Measurements from ENCODE around the gene SAMD8. TPM values are rescaled to one million over a fixed set of nuclear protein-coding genes. Genes with fewer than 3 reads are reported as not detected.

The SAMD8 gene
- total RNA-seq, 2 experiments from 2014 or later: 17.4 to 18.2 TPM

DNA sequence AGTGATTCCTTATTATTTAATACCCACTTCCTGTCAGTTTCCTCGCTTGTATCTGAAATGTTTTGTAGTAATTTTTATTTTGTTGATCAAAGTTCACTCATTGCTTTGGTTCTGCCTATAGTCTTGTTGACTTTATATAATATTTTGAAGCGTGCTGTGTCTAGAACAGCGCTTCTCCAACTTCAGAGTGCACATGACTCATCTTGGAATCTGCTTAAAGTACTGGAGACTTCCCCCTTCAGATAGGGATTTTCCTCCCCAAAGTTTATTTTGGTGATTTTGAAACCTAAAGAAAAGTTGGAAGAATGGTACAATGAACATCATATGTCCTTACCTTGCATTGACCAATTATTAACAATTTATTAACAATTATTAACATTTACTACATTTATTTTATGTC is 118.5 kb downstream of the SAMD8 start:
- Mint-ChIP-seq H3K27ac (no peak overlapping the region), H3K4me1 (ENCODE audit: low read depth) (peaks cover 54% of the 10 kb centered on the region), H3K4me3 (no peak overlapping the region), H3K27me3 (ENCODE audit: low read depth) (no peaks in the 10 kb centered on the region), H3K36me3 (ENCODE audit: low read depth) (peaks cover 62% of the 10 kb centered on the region), H3K9me3 (ENCODE audit: insufficient read depth) (no peaks in the 10 kb centered on the region)
- ChIA-PET CTCF (interaction anchor here (1.0 to 12.8 kb wide), 19 partner anchors 8 to 1040 kb away, joined by 3 to 279 read pairs (median 6); partner anchors contain the start of genes SAMD8 and VDAC2), POLR2A (interaction anchor here (1.6 to 5.8 kb wide), 2 partner anchors 19 to 42 kb away, joined by 7 to 61 read pairs; partner anchors contain the start of gene VDAC2)
- no peak for ATAC-seq
- DNase-seq: no peak

- Mint-ChIP-seq H3K4me3 (peak overlapping the region; percentile 15), H3K36me3 (ENCODE audit: low read depth) (peaks cover 56% of the 10 kb centered on the region), H3K9me3 (ENCODE audit: insufficient read depth) (no peaks in the 10 kb centered on the region), H3K4me1 (ENCODE audit: low read depth) (peaks cover 47% of the 10 kb centered on the region), H3K27ac (peak overlapping the region; percentile 89), H3K27me3 (ENCODE audit: low read depth) (no peaks in the 10 kb centered on the region)
- ATAC-seq: peak; percentile 33
- ChIA-PET POLR2A (interaction anchor here (1.6 to 5.8 kb wide), 2 partner anchors 19 to 43 kb away, joined by 7 to 61 read pairs; partner anchors contain the start of gene VDAC2), CTCF (interaction anchor here (0.8 to 12.8 kb wide), 23 partner anchors 8 to 1056 kb away, joined by 3 to 279 read pairs (median 5); partner anchors contain the start of genes SAMD8 and VDAC2)
- peak; percentile 97 for DNase-seq
Measured at GRCh38 chr10:75230600-75231038, 119.2 kb downstream of the SAMD8 start.

Other genes starting within 250 kb of the SAMD8 start
- gene VDAC2, start 99.1 kb downstream of the SAMD8 start, total RNA-seq: 100 to 1,000 TPM; 152 to 159 TPM
- 10 to 100 TPM; 58.6 to 62.5 TPM for gene COMTD1, start 124.3 kb downstream of the SAMD8 start, total RNA-seq

All from activated CD8-positive, alpha-beta T cell treated with anti-CD3 and anti-CD28 coated beads, Interleukin-2, amount 10 ng/mL, durations not matched to agents 7 days and 5 days (primary cell).